Smooth muscle cell (in vitro differentiated cells): ENCODE results near the gene LRRC73. TPM values are rescaled to one million over a fixed set of nuclear protein-coding genes. Genes with fewer than 3 reads are reported as not detected.

ENCODE experiments used
- DNase-seq: peaks from one replicate; lab custom pipeline; 2025; ENCODE audit not compliant: unreplicated experiment; lab: John Stamatoyannopoulos, UW
- H2AFZ ChIP-seq: fragments of 200-600 bp; sonication (generic); 2 replicates; pipeline ENCODE4 v1.6.0; 2016; ENCODE audit warnings: antibody characterized with exemption, low read depth, mild to moderate bottlenecking
- H3F3A ChIP-seq: fragments of 200-600 bp; sonication (generic); 2 replicates; pipeline ENCODE4 v1.6.0; 2017; ENCODE audit warnings: antibody characterized with exemption, low read depth
- H3K27ac ChIP-seq: fragments of 200-600 bp; sonication (generic); 2 replicates; pipeline ENCODE4 v1.5.1; 2016; ENCODE audit warnings: low read depth, mild to moderate bottlenecking
- H3K27me3 ChIP-seq: fragments of 200-600 bp; sonication (generic); 2 replicates; pipeline ENCODE4 v1.6.1; 2016; ENCODE audit warnings: low read depth, mild to moderate bottlenecking
- H3K36me3 ChIP-seq: fragments of 200-600 bp; sonication (generic); 2 replicates; pipeline ENCODE4 v1.5.1; 2016; ENCODE audit warnings: low read depth
- H3K4me1 ChIP-seq: fragments of 200-600 bp; sonication (generic); 2 replicates; pipeline ENCODE4 v1.5.1; 2016; ENCODE audit warnings: low read depth
- H3K4me2 ChIP-seq: fragments of 200-600 bp; sonication (generic); 2 replicates; pipeline ENCODE4 v1.6.0; 2016; ENCODE audit warnings: mild to moderate bottlenecking
- H3K4me3 ChIP-seq: fragments of 200-600 bp; sonication (generic); 2 replicates; pipeline ENCODE4 v1.5.1; 2016; ENCODE audit warnings: mild to moderate bottlenecking
- H3K79me2 ChIP-seq: fragments of 200-600 bp; sonication (generic); 2 replicates; pipeline ENCODE4 v1.6.0; 2016; ENCODE audit warnings: low read depth, mild to moderate bottlenecking
- H3K9ac ChIP-seq: fragments of 200-600 bp; sonication (generic); 2 replicates; pipeline ENCODE4 v1.6.0; 2016; ENCODE audit warnings: low read depth
- H3K9me3 ChIP-seq: fragments of 200-600 bp; sonication (generic); replicated peaks from 2 replicates; pipeline ENCODE4 v1.5.1; 2016; ENCODE audit warnings: low read depth
- H4K20me1 ChIP-seq: fragments of 200-600 bp; sonication (generic); 2 replicates; pipeline ENCODE4 v1.6.0; 2016; ENCODE audit warnings: low read depth
- CTCF ChIP-seq: fragments of 200-600 bp; sonication (generic); IDR thresholded peaks from 2 replicates; pipeline ENCODE4 v1.5.1; 2017; ENCODE audit warnings: borderline replicate concordance, mild to moderate bottlenecking, antibody characterized with exemption; ENCODE audit not compliant: insufficient read depth, poor library complexity, severe bottlenecking
- WGBS: methylation state at CpG from one replicate; pipeline ENCODE4 v1.1.7; 2016; ENCODE audit warnings: low lambda C conversion rate; 5-methylcytosine and 5-hydroxymethylcytosine counted together
- polyA plus RNA-seq: library from polyadenylated mRNA; unstranded; fragments of >200 nt; fragmentation: Nextera tagmentation; extraction: Ambion mirVana; gene quantifications from 2 replicates; pipeline ENCODE4 v1.2.1, GENCODE V29; 2016
- total RNA-seq: library from RNA; depleted of rRNA; stranded (reverse); fragments of >200 nt; gene quantifications from 2 replicates; pipeline ENCODE4 v1.2.3, GENCODE V29; 2014

LRRC73 gene
- total and polyA plus RNA-seq, 2 experiments from 2014 or later, result 2.1 to 2.2 TPM

- H2AFZ ChIP-seq, result no peak overlapping the region
- H3K27ac ChIP-seq, result no peak overlapping the region
- WGBS, result 82% methylated on average over 8 of the region's 8 CpGs
- no peak for DNase-seq
- no peak for TF ChIP-seq CTCF
- H3K9me3 ChIP-seq, result no peaks in the 10 kb centered on the region
- no peaks in the 10 kb centered on the region for H3K36me3 ChIP-seq
- peak overlapping the region; percentile 99 for H3K4me2 ChIP-seq
- H4K20me1 ChIP-seq, result peaks cover 6% of the 10 kb centered on the region
- H3K79me2 ChIP-seq, result no peaks in the 10 kb centered on the region
- H3K4me3 ChIP-seq, result no peak overlapping the region
- peaks cover 23% of the 10 kb centered on the region for H3F3A ChIP-seq
- H3K9ac ChIP-seq, result no peak overlapping the region
- no peaks in the 10 kb centered on the region for H3K27me3 ChIP-seq
- H3K4me1 ChIP-seq, result peaks cover 2% of the 10 kb centered on the region
Observed at GRCh38 chr6:43508481-43509141, 1.5 kb downstream of the LRRC73 start.

DNA sequence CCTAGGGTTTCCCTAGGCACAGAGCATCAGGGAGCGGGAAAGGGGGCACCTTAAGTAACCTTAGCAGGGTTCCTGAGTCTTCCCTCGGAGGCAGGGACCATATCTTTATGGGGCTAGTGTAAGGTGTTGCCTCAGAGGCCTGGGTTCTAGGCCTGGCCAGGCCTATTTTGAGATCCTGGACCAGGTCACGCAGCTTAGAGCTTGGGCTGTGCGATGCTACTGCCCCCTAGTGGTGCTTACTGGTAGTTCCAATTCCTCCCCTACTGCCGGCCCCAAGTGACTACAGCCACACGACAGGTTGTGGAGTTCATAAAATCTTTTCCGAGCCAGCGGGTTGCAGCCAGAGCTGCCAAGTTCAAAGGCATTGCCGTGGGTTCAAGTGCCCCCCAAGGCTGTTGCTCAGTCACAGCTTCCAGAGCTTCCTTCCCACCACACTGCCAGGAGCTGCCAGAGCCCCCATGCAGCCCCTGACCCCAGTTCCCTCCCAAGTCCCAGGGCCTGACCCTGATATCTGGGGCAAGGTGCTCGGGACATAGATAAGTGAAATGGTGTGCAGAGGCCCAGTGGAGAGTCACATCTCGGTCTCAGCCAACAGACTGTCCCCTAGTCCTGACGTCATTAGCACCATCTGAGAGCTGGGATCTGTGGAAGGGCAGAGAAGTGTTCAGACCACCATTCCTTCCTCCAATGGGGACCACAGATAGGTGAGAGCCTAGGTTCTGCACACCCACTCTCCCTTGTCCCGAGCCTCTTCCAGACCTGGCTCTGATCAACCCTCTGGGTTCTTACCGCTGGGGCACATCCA lies 3.3 kb downstream of the LRRC73 start:
- Histone ChIP-seq H3K27me3 (no peaks in the 10 kb centered on the region), H3F3A (peaks cover 12% of the 10 kb centered on the region), H3K4me3 (no peak overlapping the region), H4K20me1 (no peaks in the 10 kb centered on the region), H3K9me3 (no peaks in the 10 kb centered on the region), H3K9ac (no peak overlapping the region), H3K4me2 (no peak overlapping the region), H3K36me3 (no peaks in the 10 kb centered on the region), H2AFZ (no peak overlapping the region), H3K4me1 (peaks cover 2% of the 10 kb centered on the region), H3K79me2 (no peaks in the 10 kb centered on the region), H3K27ac (no peak overlapping the region)
- DNase-seq, result peak; percentile 60
- 38% methylated on average over 14 of the region's 14 CpGs for WGBS
- peak; percentile 93 for TF ChIP-seq CTCF

DNA sequence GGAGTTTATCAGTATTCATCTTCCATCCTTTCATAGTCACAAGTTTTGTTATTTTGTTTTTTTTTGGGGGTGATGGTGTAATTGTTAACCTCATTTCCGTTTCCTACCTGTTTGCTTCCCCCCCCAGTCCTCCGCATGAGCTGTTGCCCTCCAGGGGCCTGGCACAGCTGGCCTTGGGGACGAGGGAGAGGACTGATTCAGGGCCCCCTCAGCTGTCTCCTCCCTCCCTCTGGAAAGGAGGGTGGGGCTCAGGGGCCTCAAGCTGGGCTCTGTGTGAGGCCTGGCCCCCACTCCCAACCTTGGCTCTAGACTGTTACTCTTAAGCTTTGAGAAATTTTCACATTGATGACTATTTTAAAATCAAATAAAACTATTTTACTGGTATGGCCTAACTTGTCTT lies 4.0 kb downstream of the LRRC73 start:
- H3K27ac ChIP-seq, result no peak overlapping the region
- peaks cover 6% of the 10 kb centered on the region for H3F3A ChIP-seq
- H2AFZ ChIP-seq, result no peak overlapping the region
- WGBS, result 83% methylated on average over 3 of the region's 3 CpGs
- no peak overlapping the region for H3K9ac ChIP-seq
- TF ChIP-seq CTCF, result no peak
- H3K79me2 ChIP-seq, result no peaks in the 10 kb centered on the region
- no peak for DNase-seq
- H3K4me2 ChIP-seq, result no peak overlapping the region
- no peaks in the 10 kb centered on the region for H3K9me3 ChIP-seq
- H3K27me3 ChIP-seq, result no peaks in the 10 kb centered on the region
- H3K4me1 ChIP-seq, result peaks cover 2% of the 10 kb centered on the region
- H3K36me3 ChIP-seq, result no peaks in the 10 kb centered on the region
- H3K4me3 ChIP-seq, result no peak overlapping the region
- no peaks in the 10 kb centered on the region for H4K20me1 ChIP-seq
